Jurkat, Clone E6-1 (cell line): ENCODE data around the gene KLHL15. TPM values are rescaled to one million over a fixed set of nuclear protein-coding genes. Genes with fewer than 3 reads are reported as not detected.
A peak's percentile ranks its signal among the peaks of the same experiment; 100 is the strongest.
"Not testable (repeated sequence)": the region's sequence is repeated elsewhere in the genome, so short reads cannot be mapped to it uniquely, and the experiment has no call there.

ENCODE experiments used
- DNase-seq: peaks from one replicate; pipeline ENCODE4 v3.0.0-alpha.2; 2011; ENCODE audit warnings: low read depth, low spot score
- H3K4me3 ChIP-seq: 2 replicates; pipeline ENCODE4 v1.5.1; 2011; ENCODE audit warnings: mild to moderate bottlenecking, low read length, control low read depth, moderate library complexity
- polyA plus RNA-seq: library from polyadenylated mRNA; unstranded; fragments of >200 nt; gene quantifications from one replicate; pipeline ENCODE4 v1.2.1, GENCODE V29; 2012; ENCODE audit warnings: missing spikeins; ENCODE audit not compliant: insufficient read length, insufficient read depth

KLHL15 gene, protein sequence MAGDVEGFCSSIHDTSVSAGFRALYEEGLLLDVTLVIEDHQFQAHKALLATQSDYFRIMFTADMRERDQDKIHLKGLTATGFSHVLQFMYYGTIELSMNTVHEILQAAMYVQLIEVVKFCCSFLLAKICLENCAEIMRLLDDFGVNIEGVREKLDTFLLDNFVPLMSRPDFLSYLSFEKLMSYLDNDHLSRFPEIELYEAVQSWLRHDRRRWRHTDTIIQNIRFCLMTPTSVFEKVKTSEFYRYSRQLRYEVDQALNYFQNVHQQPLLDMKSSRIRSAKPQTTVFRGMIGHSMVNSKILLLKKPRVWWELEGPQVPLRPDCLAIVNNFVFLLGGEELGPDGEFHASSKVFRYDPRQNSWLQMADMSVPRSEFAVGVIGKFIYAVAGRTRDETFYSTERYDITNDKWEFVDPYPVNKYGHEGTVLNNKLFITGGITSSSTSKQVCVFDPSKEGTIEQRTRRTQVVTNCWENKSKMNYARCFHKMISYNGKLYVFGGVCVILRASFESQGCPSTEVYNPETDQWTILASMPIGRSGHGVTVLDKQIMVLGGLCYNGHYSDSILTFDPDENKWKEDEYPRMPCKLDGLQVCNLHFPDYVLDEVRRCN
- polyA plus RNA-seq, result 5.4 TPM

DNA sequence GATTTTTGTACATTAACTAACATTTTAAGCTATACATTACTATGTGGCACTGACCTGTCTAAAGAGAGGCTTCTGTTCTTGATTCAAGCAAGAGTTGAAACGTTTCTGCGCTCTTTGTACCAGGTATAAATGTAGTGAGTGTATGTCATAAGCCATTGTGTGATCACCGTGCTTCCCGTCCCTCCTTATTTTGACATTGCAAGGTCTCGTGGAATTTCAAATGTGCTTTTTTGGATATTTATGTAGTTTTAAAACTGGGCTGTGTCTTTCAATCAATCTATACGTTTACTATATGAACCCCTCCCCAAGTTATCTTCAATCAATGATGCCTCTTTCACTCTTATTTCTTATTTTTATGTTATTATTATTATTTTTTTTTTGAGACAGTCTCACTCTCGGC, at the start of gene KLHL15:
Gene KLHL15, minus strand, starts transcription at position 101 of the 400 bp plus-strand sequence. CDS start 20,493 bp downstream, outside the sequence.
- H3K4me3 ChIP-seq, result peak within 1 kb of the TSS; percentile 56

DNA sequence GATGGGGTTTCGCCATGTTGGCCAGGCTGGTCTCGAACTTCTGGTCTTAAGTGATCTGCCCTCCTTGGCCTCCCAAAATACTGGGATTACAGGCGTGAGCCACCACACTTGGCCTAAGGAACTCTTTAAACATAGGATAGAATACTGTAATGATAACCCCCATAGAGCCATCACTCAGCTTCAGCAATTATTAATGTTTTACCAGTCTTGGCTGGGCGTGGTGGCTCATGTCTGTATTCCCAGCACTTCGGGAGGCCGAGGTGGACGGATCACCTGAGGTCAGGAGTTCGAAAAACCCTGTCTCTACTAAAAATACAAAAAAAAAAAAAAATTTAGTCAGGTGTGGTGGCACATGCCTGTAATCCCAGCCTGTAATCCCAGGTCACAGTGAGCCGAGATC, 42.9 kb upstream of the KLHL15 start:
- no peak for DNase-seq
- H3K4me3 ChIP-seq, result no peak overlapping the region

More for the DNA sequence above, at the start of gene KLHL15:
- DNase-seq, result no peak

DNA sequence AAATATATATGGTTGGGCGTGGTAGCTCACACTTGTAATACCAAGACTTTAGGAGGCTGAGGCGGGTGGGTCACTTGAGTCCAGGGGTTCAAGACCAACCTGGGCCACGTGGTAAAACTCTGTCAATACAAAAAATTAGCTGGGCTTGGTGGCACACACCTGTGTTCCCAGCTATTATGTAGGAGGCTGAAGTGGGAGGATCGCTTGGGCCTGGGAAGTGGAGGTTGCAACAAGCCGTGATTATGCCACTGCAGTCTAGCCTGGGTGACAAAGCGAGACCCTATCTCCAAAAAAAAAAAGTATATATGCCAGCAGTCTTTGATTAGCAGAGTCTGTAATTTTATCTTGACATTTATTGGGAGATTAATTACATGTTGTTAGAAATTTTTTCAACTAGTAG, 36.5 kb upstream of the KLHL15 start:
- no peak overlapping the region for H3K4me3 ChIP-seq
- DNase-seq, result no peak

DNA sequence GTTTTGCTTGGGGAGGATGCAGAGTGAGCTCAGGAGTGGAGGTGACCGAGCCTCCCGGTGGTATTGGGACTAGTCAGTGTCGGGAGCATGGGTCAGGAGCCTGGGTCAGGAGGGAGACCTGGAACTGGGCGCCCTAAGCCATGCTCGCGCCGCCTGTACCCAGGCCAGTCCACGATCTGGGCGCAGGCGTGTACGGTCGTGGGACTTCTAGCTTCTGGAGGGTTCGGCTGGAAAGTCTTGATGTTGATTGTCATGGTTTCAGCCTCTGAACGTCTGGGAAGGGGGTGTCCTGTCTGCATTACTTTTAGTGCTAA, 28.0 kb upstream of the KLHL15 start:
- DNase-seq, result no peak
- no peak overlapping the region for H3K4me3 ChIP-seq

DNA sequence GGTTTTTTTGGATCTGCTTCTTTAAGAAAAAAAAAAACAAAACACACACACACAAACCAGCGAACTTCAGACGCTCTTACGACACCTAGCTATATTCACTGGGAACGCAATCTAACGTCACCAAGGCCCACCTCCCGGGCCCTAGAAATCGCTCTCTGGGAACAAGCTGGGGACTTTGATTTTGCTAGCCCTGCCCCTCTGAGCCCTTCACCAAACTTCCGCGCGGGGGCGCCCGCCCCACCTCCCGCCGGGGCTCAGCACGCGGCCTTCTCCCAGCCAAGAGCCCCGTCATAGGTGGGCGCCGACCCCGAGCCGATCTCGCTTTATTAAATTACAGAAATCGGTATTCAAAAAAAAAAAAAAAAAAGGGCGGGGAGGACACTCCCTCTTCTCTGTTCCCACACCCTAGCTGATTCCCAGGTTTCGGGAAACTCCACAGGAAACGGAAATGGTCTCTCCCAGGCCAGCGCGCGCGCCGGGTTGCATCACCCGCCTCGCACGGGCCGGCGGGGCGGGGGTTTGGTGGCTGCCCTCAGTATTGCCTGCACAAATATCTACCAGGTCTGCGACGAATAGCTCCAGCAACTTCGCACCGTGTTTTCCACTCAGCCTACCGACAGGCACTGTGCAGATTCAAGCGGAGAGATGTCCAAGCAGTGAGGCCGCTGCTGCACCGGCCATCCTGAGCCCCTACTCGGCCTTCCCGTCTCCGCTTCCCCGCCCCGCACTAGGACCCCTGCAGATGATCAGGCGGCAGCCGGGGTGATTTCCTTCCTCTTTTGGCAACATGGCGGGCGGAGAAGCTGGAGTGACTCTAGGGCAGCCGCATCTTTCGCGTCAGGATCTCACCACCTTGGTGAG, 27.4 kb upstream of the KLHL15 start, which contains the start of gene EIF2S3:
Gene EIF2S3, plus strand, starts transcription at position 775 of the 861 bp plus-strand sequence. Its CDS starts 13 bp downstream, at position 788.
- no peak within 1 kb of the TSS for H3K4me3 ChIP-seq
- DNase-seq, result peak; percentile 95

DNA sequence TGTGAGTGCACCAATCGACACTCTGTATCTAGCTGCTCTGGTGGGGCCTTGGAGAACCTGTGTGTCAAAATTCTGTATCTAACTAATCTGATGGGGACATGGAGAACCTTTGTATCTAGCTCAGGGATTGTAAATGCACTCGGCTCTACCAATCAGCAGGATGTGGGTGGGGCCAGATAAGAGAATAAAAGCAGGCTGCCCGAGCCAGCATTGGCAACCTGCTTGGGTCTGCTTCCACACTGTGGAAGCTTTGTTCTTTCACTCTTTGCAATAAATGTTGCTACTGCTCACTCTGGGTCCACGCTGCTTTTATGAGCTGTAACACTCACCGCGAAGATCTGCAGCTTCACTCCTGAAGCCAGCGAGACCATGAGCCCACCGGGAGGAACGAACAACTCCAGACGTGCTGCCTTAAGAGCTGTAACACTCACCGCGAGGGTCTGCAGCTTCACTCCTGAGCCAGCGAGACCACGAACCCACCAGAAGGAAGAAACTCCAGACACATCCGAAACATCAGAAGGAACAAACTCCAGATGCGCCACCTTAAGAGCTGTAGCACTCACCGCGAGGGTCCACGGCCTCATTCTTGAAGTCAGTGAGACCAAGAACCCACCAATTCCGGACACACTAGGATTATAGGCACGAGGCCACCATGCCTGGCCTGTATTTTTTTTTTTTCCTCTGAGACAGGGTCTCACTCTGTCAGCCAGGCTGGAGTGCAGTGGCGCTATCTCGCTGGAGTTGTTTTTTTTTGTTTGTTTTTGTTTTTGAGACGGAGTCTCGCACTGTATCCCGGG, 23.7 kb upstream of the KLHL15 start:
- DNase-seq, H3K4me3 ChIP-seq: not testable (repeated sequence)

DNA sequence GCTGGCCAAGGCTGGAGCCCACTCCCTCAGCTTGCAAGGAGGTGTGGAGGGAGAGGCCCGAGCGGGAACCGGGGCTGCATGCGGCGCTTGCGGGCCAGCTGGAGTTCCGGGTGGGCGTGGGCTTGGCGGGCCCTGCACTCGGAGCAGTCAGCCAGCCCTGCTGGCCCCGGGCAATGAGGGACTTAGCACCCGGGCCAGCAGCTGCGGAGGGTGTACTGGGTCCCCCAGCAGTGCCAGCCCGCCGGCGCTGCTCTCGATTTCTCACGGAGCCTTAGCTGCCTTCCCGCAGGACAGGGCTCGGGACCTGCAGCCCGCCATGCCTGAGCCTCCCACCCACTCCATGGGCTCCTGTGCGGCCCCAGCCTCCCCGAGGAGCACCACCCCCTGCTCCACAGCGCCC, 22.7 kb upstream of the KLHL15 start:
- DNase-seq, H3K4me3 ChIP-seq: not testable (repeated sequence)

DNA sequence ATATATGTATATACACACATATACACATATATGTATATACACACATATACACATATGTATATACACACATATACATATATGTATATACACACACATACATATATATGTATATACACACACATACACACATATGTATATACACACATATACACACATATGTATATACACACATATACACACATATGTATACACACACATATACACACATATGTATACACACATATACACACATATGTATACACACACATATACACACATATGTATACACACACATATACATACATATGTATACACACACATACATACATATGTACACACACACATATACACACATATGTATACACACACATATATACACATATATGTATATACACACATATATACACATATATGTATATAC, 19.1 kb upstream of the KLHL15 start:
- DNase-seq, H3K4me3 ChIP-seq: not testable (repeated sequence)

DNA sequence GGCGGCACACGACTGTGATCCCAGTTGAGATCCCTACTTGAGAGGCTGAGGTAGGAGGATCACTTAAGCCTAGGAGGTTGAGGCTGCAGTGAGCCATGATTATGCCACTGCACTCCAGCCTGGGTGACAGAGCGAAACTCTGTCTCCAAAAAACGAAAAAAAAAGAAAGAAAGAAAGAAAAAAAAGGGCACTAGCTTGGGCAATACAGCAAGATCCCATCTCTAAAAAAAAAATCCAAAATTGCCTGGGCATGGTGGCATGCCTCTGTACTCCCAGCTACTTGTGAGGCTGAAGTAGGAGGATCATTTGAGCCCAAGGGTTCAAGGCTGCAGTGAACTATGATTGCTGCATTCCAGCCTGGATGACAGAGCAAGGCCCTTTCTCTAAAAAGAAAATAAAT, 10.7 kb upstream of the KLHL15 start:
- no peak overlapping the region for H3K4me3 ChIP-seq
- no peak for DNase-seq

DNA sequence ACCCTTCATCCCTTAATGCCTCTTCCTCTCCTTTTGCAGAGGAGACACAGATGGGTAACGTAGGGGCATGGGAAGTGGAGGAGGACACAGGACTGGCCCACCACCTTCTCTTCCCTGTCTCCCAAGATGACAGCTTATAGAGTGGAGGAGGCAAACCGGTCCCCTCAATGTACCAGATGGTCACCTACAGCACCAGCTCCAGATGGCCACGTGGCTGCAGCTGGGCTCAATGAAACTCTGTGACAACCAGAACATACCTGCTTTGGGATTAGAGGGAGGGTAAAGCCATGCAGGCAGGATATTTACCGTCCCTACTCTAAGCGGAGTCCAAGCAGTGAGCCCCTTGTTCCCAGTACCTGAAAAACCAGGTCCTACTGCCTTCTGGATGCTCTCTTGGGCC, 7.5 kb upstream of the KLHL15 start:
- H3K4me3 ChIP-seq, result no peak overlapping the region
- DNase-seq, result no peak

DNA sequence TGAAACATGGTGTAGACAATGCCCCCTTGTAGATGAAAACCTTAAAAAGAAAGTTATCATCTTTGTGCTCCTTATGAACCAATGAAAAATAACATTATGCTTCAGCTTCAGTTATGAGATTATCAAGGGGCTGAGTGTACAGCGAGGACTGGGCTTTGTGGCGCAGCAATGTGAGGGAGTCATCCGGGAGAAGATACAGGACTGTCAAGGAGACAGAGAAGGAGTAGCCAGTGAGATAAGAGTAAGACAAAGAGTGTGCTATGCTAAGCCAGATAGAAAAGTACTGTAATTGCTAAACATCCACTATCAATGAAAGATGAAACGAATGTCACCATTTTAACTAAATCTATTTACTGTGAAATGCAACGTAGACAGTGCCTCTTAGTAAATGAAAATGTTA, 3.6 kb upstream of the KLHL15 start:
- H3K4me3 ChIP-seq, result no peak overlapping the region

DNA sequence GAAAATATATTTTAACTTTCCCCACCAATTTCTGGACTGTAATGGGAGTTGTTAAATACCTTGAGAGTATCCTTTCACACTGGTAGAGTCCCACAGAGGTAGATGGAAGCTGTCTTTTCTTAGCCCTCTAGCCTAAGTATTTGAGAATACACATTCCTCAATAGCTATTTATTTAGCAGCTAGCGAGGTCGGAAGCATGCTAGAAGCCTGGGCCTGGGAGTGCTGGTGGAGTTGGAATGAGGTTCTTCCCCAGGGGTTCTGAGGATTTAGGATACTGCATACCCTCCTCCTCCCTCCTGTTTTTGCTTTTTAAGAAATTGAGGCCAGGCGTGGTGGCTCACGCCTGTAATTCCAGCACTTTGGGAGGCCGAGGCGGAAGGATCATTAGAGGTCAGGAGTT, 999 bp upstream of the KLHL15 start:
- no peak overlapping the region for H3K4me3 ChIP-seq
- DNase-seq, result no peak

More for the DNA sequence above, 3.6 kb upstream of the KLHL15 start:
- DNase-seq, result no peak

DNA sequence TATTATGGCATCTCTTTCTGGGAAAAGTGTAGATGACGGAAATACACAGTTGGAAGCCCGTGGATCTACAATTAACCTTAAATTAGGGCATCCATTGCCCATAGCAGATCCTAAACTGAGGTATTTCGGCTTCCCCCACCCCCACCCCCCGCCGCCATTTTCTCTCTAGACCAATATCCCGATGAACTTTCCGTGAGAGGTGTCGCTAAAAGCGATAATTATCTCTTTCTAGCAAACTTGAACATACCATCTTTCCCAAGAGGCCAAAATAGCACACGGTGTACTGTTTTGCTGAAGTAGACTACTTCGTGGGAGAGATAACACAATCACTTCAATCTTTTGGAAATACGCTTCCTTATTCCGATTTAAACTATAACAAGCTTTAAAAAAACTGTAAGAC, 554 bp downstream of the KLHL15 start:
- no peak overlapping the region for H3K4me3 ChIP-seq
- no peak for DNase-seq

DNA sequence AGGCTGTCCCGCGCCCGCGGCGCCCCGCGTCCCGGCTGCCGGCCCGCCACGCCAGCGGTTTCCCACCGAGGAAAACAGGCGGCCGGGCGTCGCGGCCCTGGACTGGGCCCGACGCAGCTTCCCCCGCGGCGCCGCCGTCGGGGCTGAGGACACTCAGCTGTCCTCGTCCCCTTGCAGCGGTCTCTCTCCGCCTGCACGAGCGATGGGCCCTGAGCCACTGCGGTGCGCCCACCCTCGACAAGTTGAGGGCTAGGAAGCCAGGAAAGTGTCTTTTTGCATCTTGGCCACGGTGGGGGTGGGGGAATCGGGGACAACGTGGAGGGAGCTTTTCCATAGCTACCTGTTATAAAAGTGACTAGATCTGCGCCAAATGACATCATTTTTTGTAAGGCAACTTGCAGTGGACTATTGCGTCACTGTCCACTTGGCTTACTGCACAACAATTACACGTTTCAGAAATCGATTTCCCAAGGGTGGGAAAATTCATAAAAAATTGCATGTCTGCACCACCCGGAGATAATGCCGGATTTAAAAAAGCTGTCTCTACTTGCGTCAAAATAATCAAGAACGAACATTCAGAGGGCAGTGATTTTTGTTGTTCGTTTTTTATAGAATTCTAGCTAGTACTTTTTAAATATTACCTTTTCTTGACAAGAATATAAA, 1.1 kb downstream of the KLHL15 start:
- H3K4me3 ChIP-seq, result peak overlapping the region; percentile 56
- DNase-seq, result peak; percentile 12

DNA sequence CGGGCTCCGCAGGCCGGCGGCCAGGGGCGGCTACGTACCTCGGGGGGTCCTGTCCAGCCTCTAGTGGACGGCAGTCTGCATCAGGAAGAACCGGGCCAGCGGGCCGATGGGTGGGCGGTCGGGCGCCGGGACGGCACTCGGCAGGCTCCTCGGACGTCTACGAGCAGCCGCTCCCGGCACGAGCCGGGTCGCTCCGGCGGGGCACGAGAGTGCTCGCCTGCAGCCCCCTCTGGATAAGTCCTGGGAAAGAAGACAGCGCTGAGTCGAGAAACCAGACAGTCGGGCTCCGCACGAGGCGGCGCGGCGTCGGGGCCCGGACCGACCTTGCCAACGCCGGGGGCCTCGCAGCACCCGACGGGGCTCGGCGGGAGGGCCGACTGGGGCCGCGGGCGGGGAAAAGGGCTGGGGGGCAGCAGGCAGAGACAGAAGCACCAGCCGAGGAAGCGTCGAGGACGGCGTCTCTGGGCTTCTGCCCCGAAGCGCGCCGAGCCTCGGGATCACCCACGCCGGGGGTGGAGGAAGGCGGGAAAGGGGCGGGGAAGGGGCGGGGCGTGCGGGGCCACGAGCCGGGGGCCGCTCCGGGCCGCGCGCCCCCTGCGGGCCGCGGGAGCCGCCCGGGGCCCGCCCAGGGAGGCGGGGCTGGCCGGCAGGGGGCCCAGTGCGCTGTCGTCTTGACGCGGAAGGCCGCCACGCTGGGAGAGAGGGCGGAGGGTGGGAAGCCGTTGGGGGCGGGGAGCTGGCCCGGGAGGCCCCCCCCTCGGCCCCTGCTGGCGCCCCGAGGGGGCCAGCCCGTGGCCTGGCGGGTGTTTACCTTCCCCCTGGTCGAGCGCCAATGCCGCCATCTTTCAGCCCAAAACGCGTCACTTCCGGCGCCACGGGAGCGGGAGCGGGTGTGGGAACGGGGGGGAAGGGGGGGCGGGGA, 1.9 kb downstream of the KLHL15 start:
- peak; percentile 66 for DNase-seq
- H3K4me3 ChIP-seq, result peak overlapping the region; percentile 72

DNA sequence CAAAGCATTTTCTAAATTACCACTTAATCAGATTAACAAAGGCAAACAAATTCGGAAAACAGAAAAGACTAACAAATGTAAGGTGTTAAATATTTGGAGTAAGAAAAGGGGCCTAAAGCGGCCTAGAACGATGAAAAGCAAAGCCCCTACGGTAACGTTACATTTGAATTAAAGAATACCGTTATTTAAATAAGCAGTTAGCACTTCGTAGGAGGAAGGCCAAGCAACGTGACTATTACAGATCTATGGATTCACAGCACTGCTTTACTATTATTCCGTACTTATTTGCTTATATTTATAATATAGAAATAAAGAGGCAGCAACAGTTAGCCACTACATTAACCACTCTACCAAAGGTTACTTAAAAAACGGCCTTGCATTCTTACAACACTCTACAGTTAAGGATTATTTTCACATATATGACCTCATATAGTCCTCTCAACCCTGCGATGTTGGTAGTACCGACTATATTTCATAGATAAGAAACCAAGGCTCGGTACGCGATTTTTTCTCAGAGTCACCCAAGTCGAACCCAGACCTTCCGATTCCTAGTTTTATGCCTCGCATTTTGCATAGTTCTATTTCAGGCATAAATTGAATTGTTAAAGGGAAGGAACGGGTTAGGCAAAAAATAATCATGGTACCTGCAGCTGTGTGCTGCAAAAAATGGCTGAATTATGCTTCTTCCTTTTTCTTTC, 2.9 kb downstream of the KLHL15 start:
- peak; percentile 19 for DNase-seq
- H3K4me3 ChIP-seq, result peak overlapping the region; percentile 72

DNA sequence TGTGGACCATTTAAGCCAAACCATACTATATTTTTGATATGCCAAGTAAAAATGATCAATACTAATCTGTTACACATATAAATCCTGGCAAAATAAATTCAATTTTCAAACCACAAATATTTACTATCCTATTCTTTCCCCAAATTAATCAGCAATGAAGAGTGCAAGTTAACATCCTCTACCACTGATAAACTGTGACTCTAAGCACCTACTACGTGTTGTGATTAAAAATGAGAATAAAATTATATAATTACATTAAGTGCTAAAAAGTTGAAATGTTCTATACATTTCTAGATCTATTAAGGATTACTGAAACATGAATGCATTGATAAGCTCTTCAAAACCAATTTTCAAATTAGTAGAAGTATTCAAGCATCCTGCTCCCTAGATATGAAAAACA, 3.4 kb downstream of the KLHL15 start:
- DNase-seq, result no peak
- peak overlapping the region; percentile 72 for H3K4me3 ChIP-seq
